Left colon (tissue), 2 donors: ENCODE results near the gene PKP2. TPM values are rescaled to one million over a fixed set of nuclear protein-coding genes. Genes with fewer than 3 reads are reported as not detected.
"Not testable (repeated sequence)": the region's sequence is repeated elsewhere in the genome, so short reads cannot be mapped to it uniquely, and the experiment has no call there.

ENCODE experiments used
- ATAC-seq: fragments of 200-7000 bp; cut with Tn5 transposase; one replicate; pipeline ENCODE4 v1.9.1; 2020; ENCODE audit warnings: mild to moderate bottlenecking, moderate library complexity
- DNase-seq, 2 donors: peaks; one replicate each; pipeline ENCODE4 v3.0.0-alpha.2; 2020
- intact Hi-C, 2 donors: fragments of 100-400 bp; cut with DNase I in 1 of 2; cut with micrococcal nuclease in 1 of 2; formaldehyde crosslinking; loops; one replicate each; pipeline versions ENCODE4 v1.11.2 to v1.14.0; 2022; cut with DNase I, micrococcal nuclease
- total RNA-seq, 2 donors: library from RNA; stranded (reverse); fragmentation: NEBNext Ultra II Directional; extraction: Animal tissue kit (Norgen Biotek cat#: 25700); gene quantifications; one replicate each; pipeline ENCODE4 v1.2.1, GENCODE V29; 2021
- donor health status: DM: no; HTN: no; CAD: no.
- donor health status: DM: yes; HTN: yes; CAD: no.

Gene PKP2
- total RNA-seq, 2 donors from 2014 or later, result 117 to 175 TPM

- DNase-seq, result no peak
- intact Hi-C loops, result no loop called here
- ATAC-seq, result peak; percentile 48
Measured at GRCh38 chr12:32897687-32898573, 1.4 kb upstream of the PKP2 start.

DNA sequence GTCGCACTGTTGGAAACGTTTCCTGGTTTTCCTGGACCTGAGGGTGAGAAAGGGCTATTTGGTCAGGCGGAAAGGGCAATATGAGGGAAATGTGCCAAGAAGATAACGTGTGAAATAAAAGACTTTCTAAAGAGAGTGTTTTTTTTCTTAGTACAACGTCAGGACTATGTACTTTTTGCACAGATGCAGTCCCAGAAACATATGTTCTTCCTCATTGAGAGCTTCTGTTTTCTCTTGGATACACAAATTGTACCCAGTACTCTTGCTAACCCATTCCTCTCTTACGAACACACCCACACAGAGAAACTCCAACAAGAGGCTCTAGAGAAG, 669 bp upstream of the PKP2 start:
- ATAC-seq (no peak), DNase-seq (no peak)
- intact Hi-C loops, result no loop called here

DNA sequence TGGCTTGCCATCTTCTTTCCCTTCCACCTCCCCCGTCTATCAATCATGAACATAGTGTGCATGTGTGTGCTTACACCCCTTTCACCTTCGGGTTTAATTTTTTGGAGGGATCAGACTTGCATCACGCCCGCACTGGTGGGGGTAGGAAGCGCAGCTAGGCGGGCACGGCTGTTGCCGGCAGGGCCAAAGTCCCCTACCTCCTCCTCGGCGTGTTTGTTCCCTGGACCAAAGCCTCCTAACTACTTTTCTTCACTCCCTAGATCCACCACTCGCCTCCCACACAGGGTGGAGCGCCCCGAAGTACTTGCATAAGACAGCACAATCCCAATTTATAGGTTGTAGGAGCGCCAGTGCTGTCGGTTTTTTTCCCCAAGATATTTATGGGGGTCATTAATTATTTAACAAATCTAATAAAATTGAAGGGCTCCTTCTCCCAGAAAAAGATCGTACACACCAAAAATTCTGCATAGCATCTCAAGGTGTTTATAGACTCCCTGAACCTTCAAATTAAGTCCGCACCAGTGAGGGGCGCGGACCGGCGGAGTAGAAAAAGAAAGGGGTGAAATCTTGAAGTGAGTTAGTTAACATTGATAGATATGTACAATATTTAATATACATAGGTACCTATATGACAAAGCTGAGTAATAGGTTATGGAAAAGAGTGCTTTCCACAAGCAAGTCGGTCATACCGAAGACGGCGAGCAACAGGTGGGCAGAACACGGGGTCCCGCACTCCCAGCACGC, 717 bp downstream of the PKP2 start:
- ATAC-seq, result peak; percentile 49
- intact Hi-C loops, result no loop called here

DNA sequence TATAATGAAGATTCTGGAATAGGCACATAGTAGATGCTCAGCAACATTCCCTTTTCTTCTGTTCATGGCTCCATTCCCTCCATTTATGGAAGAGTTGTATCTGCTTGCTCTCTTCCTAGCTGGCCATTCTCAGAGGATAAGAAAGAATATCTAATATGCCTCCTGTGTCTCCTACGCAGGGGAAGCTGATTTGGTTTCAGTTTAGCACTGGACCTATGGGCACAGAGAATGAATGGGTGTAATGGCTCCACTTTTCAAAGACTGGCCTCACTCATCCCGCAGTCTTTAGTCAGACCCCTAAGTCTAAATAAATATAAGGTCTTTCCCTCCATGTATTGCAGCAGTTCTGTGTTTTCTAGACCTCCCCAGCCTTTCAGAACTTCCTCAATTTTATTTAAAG, 2.0 kb downstream of the PKP2 start:
- intact Hi-C loops, result no loop called here
- ATAC-seq, result no peak
- no peak for DNase-seq

More for the DNA sequence above, 717 bp downstream of the PKP2 start:
- DNase-seq, result peak; percentile 67 to 73

DNA sequence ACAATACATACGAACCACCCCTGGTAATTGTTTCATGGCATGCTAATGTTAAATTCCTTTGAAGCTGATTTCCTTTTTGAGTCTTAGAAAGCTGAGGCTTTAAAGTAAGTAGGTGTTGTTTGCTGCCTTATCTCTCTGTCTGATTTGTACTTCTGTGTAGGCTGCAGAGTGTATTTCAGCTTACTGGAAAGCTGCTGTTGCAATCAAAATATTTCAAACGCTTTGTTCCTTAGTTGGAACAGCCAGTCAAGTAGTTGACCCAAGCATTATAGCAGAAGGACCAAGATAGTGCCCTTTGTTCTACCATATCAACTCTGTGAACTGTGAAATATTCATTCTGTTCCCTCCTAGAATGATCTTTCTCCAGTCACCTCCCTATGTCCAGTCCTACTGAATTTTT, 3.1 kb downstream of the PKP2 start:
- intact Hi-C loops, result no loop called here
- DNase-seq, result no peak

DNA sequence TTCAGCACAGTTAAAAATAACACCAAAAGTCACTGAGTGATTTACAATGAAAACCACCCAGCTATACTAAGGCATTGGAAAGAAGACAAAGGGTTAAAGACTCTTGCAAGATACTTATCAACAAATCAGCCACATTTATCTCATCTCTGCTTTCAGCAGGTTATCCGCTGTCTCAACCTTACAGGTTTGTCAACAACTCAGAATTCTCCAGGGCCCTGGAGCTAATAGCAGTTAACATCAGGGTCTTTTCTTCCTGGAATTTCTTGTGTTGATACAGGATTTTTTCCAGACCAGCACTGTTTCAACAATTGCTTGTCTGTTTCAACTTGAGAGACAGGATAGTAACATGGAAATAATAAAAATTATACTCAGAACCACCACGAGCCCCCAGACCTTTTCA, 3.5 kb downstream of the PKP2 start:
- no peak for ATAC-seq
- intact Hi-C loops, result no loop called here
- DNase-seq, result no peak

More for the DNA sequence above, 3.1 kb downstream of the PKP2 start:
- no peak for ATAC-seq

GRCh38 chr12:32892369-32892768, 4.2 kb downstream of the PKP2 start:
- DNase-seq, intact Hi-C loops, ATAC-seq: not testable (repeated sequence)

GRCh38 chr12:32891956-32892355, 4.6 kb downstream of the PKP2 start:
- DNase-seq (no peak), ATAC-seq (no peak)
- intact Hi-C loops, result no loop called here

DNA sequence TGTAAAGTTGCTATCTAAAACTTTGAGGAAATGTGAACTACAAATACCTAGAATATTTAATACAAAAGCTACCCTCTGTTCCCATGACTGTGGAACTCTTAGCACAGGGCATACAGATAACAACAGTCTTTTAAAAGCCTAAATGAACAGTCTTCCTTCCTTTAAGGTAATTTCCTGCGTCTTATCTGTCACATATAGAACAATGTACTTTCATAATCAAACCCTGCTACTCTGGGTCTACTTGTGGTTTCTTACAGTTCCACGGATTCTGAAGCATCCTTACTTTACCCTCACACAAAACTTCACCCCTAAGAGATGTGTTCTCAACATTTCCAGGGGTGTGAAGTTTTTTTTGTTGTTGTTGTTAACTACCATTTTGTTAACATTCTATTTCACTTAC, 5.1 kb downstream of the PKP2 start:
- DNase-seq (no peak), ATAC-seq (no peak)
- intact Hi-C loops, result no loop called here

DNA sequence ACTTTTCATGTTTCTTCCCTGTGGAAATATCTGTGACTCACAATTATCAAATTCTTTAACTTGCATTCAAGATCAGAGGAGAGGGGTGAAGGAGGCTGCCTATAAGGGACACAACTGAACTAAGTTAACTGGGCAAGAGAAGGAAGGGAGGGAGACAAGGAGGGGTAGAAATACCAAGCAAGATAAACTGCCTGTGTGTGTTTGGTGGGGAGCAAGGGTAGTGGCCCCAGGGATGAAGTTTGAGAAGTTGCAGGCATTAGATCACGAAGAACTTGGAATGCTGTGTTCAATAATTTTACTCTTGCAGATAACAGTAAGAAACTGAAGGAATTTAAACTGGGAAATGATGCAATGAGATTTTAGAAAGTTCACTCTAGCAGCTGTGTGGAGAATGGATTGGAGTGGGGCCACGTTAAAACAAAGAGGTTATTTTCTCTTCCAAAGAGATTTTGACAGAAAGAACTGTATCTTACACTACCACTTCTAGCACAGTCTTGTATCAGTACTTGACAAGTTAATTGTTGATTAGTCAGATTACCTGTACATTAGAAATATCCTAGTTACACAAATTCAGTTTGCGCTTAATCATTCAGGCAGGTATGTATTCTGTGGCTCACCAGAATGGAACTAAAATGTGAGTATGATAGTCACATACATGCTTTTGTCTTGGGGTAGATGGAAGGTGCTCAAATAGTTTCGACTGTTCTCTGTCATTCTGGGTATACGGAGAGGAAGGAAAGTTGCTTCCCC, 7.4 kb downstream of the PKP2 start:
- ATAC-seq (no peak), DNase-seq (no peak)
- intact Hi-C loops, result no loop called here

DNA sequence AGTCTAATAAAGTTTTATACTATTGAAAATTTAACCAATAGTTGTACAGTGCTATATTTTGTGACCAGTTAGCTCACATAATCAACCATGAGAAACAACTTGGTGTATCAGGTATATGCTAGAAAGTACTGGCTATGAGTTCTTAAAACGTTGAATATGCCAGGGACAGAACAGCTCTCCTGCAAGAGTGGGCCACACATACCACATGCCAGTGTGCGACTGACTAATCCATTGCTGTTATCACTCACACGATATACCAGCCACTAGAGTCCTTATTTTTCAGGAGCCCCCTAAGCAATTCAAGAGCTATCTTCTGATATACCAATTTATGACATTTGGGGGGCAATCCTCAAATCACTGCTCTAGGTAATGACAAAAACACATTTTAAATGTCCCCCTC, 9.5 kb downstream of the PKP2 start:
- intact Hi-C loops, result no loop called here
- DNase-seq (no peak), ATAC-seq (no peak)

DNA sequence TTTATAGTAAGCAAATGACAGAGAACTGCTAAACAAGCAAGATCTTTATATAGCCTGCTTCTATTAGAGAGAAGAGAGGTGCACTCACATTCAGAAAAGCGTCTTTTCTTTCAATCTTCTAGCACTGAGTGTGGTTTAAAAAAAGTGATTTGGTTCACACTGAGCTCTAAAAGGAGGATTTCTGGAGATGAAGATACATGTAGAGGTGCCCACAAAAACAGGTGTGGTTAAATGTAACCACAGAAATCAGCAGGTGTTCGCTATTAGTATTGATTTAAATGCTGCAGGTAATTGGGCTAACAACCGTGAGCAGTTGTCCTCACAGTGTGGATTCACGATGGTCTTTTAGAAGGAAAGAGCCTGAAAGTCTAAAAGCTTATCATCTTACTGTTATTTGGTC, 10.7 kb downstream of the PKP2 start:
- no peak for DNase-seq
- intact Hi-C loops, result no loop called here
- ATAC-seq, result peak; percentile 26

DNA sequence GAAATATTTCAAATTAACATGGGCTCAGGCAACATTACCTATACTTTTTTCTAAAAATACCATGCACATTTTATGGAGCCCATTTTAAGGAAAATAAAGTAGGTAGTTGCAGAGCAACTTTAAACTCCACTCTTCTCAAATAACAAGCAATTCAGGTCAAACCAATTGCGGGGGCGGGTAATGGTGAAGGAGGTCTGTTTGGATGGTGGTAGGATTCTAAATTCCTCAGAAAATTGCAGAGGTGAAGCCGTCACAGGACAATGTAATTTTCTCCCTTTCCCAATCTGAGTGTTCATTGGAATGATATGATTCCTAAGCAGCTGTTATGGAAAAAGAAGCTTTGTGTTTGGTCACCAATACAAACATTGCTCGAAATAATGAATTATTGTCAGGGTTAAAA, 11.6 kb downstream of the PKP2 start:
- intact Hi-C loops, result no loop called here
- ATAC-seq (no peak), DNase-seq (no peak)

DNA sequence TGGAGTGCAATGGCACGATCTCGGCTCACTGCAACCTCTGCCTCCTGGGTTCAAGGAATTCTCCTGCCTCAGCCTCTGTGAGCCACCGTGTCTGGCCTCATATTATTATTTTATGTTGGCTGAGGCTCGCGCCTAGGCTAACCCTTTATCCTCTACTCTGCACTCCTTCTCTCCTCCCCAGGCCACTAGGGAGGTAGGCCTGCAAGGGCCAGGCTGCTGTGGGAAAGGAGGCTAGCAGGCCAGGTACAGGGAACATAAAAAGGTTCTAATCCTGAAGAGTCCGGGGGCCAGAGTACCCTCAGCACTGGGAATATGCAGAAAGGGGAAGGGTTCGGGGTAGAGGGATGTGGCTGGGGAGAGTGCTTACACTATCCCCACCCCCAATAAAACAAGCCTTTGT, 14.9 kb downstream of the PKP2 start:
- no peak for ATAC-seq
- intact Hi-C loops, result no loop called here

GRCh38 chr12:32881107-32881506, 15.5 kb downstream of the PKP2 start:
- ATAC-seq (no peak), DNase-seq (no peak)
- intact Hi-C loops, result no loop called here

More for the DNA sequence above, 14.9 kb downstream of the PKP2 start:
- DNase-seq, result no peak

GRCh38 chr12:32879066-32879465, 17.5 kb downstream of the PKP2 start:
- intact Hi-C loops, DNase-seq: not testable (repeated sequence)
- peak; percentile 55 for ATAC-seq

DNA sequence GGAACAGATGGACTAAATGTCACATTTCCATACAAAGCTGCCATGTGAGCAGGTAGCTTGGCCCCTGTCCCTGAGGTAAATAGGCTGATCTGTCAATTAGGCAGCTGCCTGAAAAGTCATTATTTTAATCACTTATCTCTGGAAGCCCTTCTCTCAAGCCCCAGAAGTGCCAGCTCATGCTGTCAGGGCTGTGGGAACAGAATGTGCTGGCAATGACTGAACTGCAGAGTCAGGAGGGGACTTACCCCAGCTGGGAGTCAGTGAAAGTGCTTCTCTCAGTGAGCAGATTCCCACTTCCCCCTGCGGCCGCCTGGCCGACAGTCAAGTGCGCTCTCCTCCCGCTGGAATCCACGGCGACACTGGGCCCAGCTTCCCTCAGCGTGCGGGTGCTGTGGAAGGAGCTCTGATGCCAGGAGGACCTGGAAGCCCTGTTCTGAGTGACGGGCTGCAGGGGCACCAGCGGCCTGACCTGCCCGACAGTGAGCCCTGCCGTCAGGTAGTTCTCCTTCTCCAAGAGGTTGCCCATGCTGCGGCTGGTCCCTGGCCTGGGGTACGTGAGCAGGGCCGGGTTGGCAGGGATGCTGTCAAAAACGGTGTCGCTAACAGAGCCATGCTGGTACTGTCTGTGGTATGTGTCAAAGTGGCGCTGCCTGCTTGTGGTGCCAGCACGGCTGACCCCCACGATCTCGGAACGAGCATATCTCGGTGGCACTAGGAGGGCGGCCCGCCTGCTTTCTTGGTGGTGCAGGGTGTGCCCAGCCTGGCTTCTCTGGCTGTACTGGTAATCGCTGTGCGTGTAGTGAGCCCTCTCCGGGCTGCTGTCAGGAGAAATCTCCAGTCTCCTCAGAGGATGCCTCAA, 18.7 kb downstream of the PKP2 start:
- intact Hi-C loops, result no loop called here
- DNase-seq (no peak), ATAC-seq (no peak)

DNA sequence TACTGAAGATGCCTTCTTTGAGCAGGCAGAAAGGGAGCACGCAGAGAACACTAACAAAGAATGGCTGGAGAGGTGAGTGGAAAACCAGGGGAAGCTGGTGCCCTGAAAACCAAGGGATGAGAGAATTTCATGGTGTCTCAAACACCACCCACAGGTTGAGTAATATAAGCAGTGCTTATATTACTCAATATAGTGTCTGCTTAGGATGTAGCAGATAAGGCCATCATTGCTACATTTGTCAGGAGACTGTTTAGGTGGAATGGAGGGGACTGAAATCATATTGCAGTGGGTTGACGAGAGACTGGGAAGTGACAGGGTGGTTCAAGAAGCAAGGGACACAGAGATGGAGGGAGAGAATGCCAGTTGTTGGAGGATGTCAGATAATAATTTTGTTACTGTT, 20.6 kb downstream of the PKP2 start:
- no peak for DNase-seq
- ATAC-seq, result no peak
- intact Hi-C loops, result no loop called here

DNA sequence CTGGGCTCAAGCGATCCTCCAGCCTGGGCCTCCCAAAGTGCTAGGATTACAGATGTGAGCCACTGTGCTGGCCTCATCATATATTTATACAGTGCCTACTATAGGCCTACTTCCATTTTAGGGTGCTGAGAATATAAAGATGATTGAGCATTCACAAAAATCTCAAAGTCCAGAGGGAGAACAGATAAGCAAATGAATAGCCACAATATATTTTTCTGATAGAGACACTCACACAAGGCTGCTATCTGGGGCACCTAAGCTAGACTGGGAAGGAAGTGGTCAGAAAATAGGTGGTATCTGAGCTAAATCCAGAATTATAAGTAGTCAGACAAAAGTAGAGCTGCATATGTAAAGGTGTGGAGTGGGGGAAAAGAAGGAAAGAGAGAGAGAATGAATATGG, 21.6 kb downstream of the PKP2 start:
- DNase-seq, result no peak
- peak; percentile 66 for ATAC-seq
- intact Hi-C loops, result no loop called here
